HG03060 (cell line): ENCODE data around the gene SUCLG2.

Experiments
- ATAC-seq: cut with Tn5 transposase; IDR thresholded peaks from one replicate; pipeline ENCODE4 v1.9.1; 2021; ENCODE audit warnings: low read depth, moderate number of reproducible peaks; ENCODE audit not compliant: unreplicated experiment

The SUCLG2 gene

GRCh38 chr3:67346081-67346480, 308.3 kb downstream of the SUCLG2 start:
- no peak for ATAC-seq

DNA sequence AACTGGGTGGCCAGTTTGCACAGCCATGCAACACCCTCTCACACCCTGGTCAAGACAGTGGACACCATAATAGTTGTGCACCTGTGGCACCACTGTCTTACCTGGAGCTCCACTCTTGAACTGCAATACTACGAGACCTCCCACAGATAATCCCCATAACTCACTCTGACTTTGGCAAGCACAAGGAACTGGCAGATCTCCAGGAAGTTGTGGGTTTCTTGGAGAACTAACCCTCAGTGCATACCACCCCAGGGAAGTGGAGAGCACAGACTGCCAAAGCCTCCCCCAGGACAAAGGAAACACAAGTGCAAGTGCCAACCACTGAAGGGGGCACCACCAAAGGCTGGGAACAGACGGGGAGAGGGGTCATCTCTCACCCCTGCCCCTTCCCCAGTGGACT, 318.6 kb downstream of the SUCLG2 start:
- ATAC-seq: no peak

DNA sequence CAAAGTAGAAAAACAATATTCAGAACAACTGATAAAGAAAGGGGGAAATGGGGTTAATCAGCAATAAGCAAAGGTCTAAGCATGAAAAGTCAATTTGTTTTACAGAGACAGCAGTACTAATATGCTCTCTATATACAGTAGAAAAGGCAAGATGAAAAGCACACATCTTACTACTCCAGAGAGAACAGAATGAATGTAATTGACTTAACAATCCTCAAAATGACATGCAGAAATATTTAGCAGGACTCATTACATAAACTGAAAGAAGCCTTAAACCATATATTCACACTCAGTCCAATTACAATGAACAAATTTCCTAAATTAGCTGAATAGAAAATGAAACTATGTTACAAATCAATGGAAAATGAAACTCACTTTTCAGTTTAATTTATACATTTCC, 319.8 kb downstream of the SUCLG2 start:
- ATAC-seq: no peak

GRCh38 chr3:67329358-67329757, 325.1 kb downstream of the SUCLG2 start:
- ATAC-seq: no peak

DNA sequence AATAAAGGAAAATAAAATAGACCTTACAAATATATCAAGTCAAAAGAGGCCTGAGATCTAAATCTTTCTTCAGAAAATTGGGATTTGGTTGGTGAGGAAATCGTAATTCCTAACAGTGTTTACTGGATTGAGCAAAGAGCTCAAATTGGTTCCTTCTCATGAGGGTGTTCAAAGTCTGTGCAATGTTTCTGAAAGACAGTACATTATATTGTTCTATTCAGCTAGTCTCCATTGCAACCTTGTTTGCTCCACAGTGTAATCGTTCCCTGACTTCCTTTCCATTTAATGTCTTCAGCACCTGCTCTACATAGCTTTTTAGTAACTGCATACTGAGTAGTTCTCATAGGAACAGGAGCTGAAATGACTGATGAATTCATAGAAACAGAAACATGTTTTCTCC, 326.8 kb downstream of the SUCLG2 start:
- no peak for ATAC-seq

- no peak for ATAC-seq
These were observed 329.2 kb downstream of the SUCLG2 start for GRCh38 chr3:67325231-67325630.
